Measurements from ENCODE around the gene ALOX15.
A peak's percentile ranks its signal among the peaks of the same experiment; 100 is the strongest.
"Not testable (repeated sequence)": the region's sequence is repeated elsewhere in the genome, so short reads cannot be mapped to it uniquely, and the experiment has no call there.

The ALOX15 gene

DNA sequence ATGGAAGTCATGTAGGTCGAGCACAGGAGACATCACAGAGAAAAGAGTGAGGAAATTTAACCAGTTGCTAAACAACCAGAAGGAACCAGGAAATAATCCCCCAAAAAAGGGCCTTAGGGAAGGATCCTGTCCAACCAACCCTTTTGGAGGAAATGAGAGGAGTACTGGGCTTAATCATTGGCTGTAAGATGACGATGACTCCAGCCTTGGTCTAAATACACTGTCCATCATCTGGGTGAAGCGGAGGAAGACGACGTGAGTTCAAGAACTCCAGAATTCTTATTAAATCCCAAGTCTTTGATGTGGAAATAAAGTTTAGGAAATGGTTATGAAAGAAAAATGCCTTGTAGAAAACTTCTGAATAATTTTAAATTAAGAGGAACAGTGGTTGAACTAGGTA lies 11.5 kb upstream of the ALOX15 start:
- no peak for DNase-seq (ENCODE audit: low spot score)

DNA sequence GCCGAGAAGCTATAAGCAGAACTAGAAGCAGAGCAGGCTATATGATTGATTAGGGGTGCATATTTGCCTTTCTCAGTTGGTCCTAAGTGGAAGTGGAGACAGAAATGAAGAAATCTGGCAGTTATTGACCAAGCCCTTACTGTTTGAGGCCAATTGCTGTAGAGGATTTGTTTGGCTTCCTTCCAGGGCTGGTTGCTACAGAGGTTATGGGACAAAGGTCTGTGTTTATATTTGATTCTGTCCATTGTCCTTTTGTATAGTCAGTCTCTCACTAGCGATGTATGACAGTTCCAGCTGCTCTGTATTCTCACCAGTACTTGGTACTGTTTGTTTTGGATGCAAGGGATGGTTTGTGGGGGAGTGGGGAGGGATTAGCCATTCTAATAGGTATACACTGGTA lies 7.3 kb upstream of the ALOX15 start:
- no peak for DNase-seq (ENCODE audit: low spot score)

DNA sequence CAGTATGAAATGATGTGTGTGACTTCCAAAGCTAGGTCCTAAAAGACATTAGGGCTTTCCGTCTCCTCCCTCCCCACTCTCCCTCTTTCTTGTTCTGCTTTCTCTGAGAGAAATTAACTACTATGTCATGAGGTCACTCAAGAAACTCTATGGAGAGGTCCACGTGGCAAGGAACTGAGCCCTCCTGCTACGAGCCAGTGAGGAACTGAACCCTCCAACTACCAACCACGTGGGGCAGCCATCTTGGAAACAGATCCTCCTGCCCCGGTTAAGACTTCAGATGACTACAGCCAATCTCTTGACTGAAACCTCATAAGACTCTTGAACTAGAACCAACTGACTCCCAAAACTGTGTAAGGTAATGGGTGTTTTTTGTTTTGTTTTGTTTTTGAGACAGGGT lies 4.2 kb upstream of the ALOX15 start:
- no peak for DNase-seq (ENCODE audit: low spot score)

DNA sequence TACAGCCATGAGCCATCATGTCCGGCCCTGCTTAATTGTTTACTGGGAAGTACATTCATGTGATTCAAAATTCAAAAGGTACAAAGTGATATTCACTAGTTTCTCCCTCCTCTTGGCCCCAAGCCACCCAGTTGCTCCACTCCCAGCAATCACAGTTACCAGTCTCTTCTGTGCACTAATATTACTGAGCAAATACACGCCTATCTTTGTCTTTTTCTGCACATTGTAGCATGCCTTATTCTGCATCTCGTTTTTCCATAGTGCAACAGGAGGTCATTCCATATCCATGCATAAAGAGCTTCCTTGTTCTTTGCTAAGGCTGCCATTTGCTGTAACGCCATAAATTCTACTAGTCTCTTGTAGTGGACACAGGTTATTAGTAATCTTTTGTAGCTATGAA lies 2.2 kb upstream of the ALOX15 start:
- DNase-seq (ENCODE audit: low spot score): no peak

DNA sequence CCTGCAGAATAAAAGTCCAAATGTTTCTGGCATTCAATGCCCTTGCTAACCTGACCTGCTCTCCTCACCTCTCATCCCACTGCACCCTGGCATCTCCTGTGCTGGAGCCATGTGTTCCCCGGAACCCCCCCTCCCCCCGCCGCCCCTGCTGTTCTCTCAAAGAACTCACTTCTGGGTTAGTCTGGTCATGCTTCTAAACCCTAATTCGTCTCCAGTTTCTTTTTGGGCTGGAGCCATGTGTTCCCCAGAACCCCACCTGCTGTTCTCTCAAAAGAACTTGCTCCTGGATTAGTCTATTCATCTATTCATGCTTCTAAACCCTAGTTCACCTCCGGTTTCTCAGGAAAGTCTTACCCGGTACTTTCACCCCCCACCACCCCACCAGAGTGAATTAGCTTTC lies 808 bp upstream of the ALOX15 start:
- no peak for DNase-seq (ENCODE audit: low spot score)

DNA sequence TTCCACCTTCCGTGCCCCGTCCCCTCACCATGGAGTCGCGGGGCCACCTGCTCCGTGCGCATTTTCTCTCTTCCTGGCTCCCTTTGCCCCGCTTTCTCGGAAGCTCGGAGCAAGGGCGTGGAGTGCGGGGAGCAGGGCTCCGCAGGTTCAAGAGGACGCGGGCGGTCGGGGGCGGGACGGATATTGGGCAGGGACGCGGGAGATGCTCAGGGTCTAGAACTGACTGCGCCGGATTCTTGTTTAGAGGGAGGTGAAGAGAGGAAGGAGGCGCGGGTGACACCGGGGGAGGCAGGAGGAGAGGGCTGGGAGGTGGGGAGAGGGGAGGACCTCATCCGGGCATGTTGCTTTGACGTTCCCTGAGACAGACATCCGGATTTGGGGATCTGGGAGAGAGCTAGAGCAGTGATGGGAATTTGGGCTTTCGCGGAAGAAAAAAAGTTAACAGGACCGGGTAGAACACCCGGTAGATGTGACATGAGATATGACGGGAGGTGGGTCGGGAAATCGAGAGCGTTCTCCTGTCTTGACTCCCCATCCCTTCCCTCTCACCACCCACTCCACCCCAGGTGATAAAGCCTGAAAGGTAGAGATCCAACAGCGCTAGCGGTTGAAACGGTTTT lies 799 bp downstream of the ALOX15 start:
- not testable (repeated sequence) for DNase-seq (ENCODE audit: low spot score)

DNA sequence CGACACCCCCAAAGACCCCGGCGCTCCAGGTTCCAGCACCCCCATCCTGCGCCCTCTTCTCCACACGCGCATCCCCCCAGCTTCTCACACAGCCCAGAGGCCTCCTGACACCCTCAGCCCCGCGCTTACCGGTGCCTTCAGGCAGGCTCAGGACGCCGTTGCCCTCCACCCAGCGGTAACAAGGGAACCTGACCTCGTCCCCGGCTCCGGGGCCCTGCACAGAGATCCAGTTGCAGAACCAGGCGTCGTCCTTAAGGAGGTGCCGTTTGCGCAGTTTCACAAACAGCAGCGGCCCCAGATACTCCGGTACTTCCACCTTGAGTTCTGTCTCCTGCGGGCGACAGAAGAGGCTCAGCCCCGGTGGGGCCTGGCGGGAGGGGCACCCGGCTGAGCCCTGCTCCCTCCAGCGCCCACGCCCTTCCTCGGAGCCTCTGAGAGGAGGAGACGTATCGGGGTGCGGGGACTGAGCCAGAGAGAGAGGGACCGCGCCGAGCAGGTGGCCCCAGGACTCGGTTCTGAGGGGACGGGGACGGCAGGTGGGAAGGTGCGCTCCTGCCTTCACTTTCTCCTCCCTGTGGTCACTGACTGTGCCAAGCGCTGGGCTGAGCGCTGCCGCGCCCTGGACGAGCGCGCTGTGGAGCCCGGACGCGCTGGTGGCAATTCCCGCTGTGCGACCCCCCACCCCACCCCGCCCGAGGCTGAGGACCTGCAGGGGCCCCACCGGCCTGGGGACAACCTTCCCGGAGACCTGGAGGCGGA lies 2.0 kb downstream of the ALOX15 start:
- not testable (repeated sequence) for DNase-seq (ENCODE audit: low spot score)

DNA sequence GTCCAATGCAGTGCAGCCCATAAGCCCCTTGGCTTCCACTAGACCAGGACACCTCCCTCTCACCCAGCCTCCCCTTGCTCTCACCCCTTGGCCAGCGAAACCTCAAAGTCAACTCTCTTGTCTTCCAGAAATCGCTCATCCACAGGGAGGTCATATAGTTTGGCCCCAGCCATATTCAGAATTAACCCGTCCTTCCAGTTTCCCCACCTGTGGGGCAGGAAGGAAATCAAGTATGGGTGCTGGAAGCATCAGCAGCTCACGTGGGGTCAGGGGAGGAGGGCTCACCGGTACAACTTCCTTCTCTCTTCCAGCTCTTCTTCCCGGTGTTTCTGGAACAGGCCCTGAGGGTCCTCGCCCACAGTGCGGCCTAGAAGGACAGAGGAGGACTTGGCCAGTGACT lies 2.7 kb downstream of the ALOX15 start:
- DNase-seq (ENCODE audit: low spot score): not testable (repeated sequence)

DNA sequence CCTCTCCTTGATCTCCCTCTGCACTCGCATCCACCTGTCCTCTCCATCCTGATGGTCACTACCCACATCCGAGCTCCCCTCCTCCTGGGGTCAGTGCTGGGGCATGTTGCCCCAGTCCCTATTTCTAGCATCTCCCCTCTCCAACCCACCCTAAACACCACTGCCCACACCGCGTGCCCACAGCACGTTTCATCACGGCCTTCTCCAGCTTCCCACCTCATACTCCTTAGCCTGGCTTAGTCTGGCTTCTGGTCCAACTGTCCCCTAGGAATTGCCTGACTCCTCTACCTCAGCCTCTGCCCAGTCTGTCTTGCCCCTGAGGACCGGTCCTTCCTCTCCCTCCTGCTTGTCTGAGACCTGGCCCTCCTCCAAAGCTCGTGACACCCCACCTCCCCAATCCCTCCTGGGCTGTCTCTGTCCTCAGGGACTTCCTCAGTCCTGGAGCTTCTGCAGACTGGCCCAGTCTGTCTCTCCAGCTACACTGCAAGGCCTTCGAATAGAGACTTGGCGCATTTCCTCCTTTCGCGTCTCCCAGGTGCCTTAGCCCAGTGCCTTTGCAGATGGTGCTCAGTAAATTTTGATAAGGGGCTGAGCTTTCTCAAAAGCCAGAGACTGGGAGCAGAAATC lies 4.9 kb downstream of the ALOX15 start:
- no peak for DNase-seq (ENCODE audit: low spot score)

DNA sequence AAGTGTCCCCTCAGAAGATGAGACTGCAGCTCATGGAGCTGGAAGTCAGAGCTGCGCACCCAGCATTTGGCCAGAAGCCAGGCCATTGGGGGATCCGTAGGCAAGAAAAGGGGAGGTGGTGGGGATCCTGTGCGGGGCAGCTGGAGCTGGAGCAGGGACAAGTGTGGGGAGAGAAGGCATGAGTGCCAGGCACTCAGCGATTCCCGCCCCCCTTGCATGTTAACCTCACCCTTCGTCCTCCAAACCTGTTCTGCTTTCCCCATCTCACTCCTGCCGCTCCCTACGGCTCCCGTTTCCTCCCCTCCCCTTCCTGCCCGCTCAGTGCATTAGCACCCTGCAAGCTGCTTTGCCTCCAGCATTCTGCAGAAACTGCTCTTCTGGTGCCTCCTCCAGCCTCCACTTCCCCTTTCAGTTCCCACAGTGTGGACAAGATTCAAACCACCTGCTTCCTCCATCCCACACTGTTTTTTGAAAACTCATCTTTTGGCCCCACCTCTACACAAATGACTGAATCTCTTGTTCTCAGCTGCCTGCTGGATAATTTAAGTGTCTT lies 5.6 kb downstream of the ALOX15 start:
- no peak for DNase-seq (ENCODE audit: low spot score)

DNA sequence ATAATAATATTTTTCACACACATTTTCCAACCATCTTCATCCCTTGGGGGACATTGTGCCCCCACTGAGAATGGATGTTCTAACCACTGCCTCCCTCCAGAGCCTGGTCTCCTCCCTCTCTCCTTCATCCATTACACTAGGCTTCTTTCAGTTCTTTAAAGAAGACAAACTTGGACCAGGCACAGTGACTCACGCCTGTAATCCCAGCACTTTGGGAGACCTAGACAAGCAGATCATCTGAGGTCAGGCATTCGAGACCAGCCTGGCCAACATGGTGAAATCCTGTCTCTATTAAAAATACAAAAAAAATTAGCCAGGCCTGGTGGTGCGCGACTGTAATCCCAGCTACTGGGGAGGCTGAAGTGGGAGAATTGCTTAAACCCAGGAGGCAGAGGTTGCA lies 6.5 kb downstream of the ALOX15 start:
- DNase-seq (ENCODE audit: low spot score): no peak

DNA sequence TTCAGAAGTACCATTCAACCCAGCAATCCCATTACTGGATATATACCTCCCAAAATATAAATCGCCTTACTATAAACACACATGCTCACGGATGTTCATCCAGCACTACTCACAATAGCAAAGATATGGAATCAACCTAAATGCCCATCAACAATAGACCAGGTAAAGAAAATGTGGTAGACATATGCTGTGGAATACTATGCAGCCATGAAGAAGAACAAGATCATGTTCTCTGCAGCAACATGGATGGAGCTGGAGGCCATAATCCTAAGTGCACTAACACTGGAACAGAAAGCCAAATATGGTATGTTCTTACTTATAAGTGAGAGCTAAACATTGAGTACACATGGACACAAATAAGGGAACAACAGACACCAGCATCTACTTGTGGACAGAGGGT lies 7.8 kb downstream of the ALOX15 start:
- no peak for DNase-seq (ENCODE audit: low spot score)

DNA sequence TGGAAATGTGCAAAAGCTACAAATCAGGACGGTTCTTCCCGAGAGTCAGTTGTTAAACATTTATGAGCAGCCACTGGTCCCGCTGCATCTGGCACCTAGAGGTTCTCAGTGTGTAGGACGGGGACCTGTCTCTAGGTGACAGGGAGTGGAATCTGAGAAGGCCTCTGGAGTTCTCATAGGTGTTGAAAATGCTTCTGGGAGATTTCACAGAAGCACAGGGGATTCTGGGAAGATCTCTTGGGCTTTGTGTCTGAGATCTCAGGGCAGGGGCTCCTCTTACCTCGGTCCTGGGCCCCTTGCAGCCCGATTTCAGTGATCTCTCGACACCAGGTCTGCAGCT lies 8.9 kb downstream of the ALOX15 start:
- DNase-seq (ENCODE audit: low spot score): no peak

DNA sequence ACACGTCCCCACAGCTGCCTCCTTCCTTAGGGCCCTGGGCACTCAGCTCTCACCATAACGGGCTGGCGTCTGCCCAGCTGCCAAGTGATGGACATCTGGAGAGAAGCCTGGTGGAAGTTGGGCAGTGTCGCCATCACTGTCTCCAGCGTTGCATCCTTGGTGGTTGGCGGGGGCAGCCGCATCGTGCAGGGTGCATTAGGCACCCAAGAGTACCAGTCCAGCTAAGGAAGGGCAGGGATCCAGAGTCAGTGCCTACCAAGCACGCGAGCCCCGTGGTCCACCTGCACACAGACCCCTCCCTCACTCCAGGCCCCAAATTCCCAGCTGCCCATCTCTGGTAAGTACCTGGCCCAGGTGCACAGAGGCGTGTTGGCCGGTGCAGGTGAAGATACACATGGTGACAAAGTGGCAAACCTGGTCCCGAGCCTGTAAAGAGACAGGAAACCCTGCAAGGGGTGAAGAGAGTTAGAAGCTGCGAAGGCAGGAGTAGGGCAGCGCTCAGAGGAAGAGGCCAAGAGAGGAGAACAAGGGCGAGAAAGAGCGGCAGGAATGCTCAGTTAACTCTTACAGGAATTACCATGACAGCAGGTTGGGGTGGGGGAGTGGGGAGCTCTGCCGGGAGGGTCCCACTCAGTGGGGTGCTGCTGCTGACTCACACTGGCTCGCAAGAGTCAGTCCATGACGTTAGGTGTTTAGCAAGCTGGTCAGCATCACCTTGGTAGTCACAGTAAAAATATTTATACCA lies 9.5 kb downstream of the ALOX15 start:
- DNase-seq (ENCODE audit: low spot score): no peak

DNA sequence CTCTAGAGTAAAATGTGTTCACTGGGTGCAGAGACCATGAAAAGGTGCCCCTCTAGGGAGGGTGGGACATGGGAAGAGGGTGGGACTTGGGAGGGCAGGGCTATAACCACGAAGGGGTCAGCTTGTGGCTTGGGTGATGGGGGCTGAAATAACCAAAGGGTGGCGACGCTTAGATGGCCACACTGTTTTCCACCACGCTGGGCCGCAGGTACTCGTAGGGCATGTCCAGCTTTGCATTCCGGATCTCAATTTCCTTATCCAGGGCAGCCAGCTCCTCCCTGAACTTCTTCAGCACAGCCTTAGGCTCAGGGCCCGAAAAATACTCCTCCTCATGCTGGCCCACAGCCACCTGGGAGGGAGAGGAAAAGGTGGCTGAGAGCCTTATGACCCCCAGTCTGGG lies 10.0 kb downstream of the ALOX15 start:
- no peak for DNase-seq (ENCODE audit: low spot score)

DNA sequence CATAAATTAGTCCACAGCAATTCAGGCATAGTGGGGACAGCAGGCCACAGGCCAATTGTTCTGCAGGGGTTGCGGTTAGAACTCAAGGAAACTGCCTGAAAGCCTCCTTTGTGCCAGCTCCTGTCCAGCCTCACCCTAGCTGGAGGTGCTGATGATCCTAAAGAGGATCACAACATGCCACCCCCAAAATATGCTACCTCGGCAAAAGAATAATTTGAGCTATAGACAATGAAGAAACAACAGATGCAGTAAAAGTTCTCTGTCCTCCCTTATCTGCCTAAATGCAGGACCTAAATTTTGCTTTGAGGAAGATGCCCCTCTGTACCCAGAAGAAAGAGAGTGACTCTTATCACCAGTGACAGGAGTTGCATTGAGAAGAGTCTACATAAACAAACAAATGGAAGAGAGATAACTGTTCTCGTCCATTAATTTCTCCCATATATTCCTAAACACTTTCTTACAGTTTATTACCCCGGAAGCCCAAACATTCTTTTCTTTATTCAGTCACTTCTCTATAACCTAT lies 14.7 kb downstream of the ALOX15 start:
- DNase-seq (ENCODE audit: low spot score): no peak

DNA sequence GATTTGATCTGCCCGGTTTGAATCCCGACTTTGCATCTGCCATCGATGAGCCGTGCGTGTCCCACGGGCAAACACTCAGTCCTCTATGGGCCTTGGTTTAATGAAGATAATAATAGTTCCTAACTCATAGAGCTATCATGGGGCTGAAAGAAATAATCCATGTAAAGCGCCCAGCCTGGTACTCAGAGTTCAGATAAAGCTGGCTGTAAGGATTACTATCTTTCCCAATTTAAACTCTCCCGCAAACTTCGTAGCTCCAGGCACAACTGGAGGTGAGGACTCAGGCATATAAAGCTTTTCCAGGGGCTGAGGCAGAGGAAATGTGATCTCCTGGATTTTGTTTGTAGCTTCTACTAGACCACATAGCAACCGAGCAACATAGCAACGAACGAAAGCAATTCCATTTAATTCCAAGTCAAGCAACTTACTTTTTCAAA lies 16.3 kb downstream of the ALOX15 start:
- peak; percentile 18 for DNase-seq (ENCODE audit: low spot score)

DNA sequence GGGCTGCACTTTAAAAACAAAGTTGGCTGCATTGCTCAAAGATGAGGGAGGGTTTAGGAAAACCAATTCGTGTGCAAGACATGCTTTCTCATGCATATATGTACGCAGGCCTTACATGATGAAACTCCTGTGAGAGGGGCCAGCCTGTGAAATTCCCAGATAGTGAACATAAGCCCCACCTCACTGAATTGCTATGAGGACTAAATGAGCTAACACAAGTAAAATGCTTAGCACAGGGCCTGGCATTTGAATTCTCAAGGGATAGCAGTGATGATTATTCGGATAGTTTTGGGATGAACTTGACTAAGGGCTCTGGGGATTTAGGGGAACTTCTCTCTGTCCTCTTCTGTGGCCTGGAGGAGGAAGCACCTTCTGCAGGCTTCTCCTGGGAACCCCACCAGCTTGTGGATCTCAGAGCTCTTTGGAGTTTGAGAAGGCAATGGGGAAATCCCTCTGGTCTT lies 17.0 kb downstream of the ALOX15 start:
- DNase-seq (ENCODE audit: low spot score): peak; percentile 4

DNA sequence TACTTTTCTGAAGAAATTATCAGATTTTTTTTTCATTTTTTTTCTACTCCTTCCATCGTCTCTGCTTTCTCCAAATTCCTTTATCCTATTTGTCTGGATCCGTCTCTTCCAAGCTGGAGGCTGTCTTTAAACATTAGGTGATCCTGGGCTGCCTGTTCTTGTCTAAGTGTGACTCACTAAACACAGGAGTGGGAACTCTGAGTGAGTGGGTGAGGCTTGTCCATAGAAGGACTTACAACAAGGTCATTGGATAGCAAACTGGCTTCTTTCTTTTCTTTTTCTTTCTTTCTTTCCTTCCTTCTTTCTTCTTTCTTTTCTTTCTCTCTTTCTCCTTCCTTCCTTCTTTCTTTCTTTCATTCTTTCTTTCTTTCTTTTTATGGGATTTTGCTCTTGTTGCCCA lies 18.2 kb downstream of the ALOX15 start:
- no peak for DNase-seq (ENCODE audit: low spot score)

DNA sequence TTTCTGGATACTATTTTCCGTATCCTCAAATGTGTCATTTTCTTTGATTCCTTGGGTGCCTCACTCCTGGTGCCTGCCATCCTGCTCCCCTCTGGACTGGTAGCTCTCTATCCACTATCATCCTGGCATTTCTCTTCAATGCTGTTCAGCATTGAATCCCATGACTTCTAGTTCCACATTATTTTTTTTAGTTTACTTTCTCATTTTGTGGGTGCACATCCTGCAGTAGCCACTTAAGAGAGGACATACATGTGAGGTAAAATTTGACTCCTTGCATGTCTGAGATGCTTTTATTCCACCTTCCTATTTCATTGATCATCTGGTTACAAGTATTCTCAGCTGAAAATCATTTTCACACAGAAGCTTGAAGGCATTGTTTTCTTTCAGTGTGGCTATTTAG lies 19.1 kb downstream of the ALOX15 start:
- no peak for DNase-seq (ENCODE audit: low spot score)

DNA sequence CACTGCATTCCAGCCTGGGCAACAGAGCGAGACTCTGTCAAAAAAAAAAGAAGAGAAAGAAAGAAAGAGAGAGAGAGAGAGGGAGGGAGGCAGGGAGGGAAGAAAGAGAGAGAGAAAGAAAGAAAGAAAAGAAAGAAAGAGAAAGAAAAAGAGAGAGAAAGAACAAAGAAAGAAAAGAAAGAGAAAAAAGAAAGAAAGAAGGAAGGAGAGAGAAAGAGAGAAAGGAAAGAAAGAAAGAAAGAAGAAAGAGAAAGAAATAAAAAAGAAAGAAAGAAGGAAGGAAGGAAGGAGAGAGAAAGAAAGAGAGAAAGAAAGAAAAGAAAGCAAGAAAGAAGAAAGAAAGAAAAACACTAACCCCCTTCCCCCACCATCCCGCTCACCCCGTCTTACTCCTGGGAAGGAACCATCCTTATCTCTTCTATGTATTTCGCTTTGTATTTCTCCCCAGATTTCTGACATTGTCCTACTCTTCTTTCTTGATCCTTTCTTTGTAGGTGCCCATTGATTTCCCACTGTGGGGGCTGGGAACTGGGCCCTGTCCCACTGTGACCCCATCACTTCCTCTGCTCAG lies 20.9 kb downstream of the ALOX15 start:
- DNase-seq (ENCODE audit: low spot score): no peak

Measured in AG20443 (cell line).